HL-60 (cell line): ENCODE measurements around the gene HACL1.

Experiments used
- DNase-seq, 2 experiments: peaks; one replicate each; pipeline ENCODE4 v3.0.0-alpha.2; 2010 to 2020; ENCODE audit warnings: low read depth in 1 of 2, low spot score in 1 of 2
- H3K27ac ChIP-seq: fragments of 250-450 bp; sonication (Bioruptor Pico); replicated peaks from 2 replicates; pipeline ENCODE4 v1.5.1; 2020; ENCODE audit warnings: mild to moderate bottlenecking, moderate library complexity
- H3K27me3 ChIP-seq: fragments of 250-450 bp; sonication (Bioruptor Pico); 2 replicates; pipeline ENCODE4 v1.5.1; 2021; ENCODE audit warnings: mild to moderate bottlenecking, moderate library complexity; ENCODE audit not compliant: insufficient read depth, poor library complexity, severe bottlenecking
- H3K4me3 ChIP-seq: replicated peaks from 2 replicates; pipeline ENCODE4 v1.5.1; 2011; ENCODE audit warnings: mild to moderate bottlenecking, control low read depth, low read length; ENCODE audit not compliant: insufficient read depth
- GABPA ChIP-seq: IDR thresholded peaks from 2 replicates; pipeline ENCODE4 v1.6.1; 2012; ENCODE audit warnings: low read depth
- POLR2AphosphoS5 ChIP-seq: IDR thresholded peaks from 2 replicates; pipeline ENCODE4 v1.6.1; 2012; ENCODE audit warnings: low read depth
- SPI1 ChIP-seq: IDR thresholded peaks from 2 replicates; pipeline ENCODE4 v1.6.1; 2012; ENCODE audit warnings: low read depth, mild to moderate bottlenecking, borderline replicate concordance
- TF ChIP-seq, protein P1 (sequence below): IDR thresholded peaks from one replicate; pipeline ENCODE4 v1.5.1; 2011; ENCODE audit warnings: low read length, control low read depth, inconsistent platforms; ENCODE audit not compliant: insufficient read depth
- TF ChIP-seq, protein P2 (sequence below): IDR thresholded peaks from 2 replicates; pipeline ENCODE4 v1.6.1; 2012; ENCODE audit warnings: low read depth; ENCODE audit not compliant: insufficient replicate concordance

Gene HACL1

GRCh38 chr3:15541371-15541770 is 60.0 kb downstream of the HACL1 start:
- no peak for DNase-seq
- H3K27ac ChIP-seq = no peak overlapping the region

DNA sequence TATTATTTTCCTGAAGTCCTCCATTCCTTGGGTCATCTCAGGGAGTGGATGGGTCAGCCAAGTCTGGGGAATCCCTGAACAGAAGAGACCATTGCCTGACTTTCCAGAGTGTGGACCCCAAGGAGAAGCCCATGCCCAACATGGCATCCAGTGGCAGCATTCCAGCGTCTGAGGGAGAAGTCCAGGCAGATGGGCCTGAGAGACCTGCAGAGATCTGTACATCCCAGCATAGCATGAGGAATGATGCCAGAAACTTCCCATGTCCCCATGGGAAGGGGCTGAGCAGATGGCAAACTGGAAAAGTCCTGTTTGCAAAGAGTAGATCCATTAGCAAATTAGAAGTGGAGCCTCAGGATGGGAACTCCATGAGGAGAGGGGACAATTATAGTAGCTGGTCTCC is 62.3 kb downstream of the HACL1 start:
- Histone ChIP-seq H3K4me3 (no peak overlapping the region), H3K27ac (no peak overlapping the region), H3K27me3 (no peaks in the 10 kb centered on the region)
- DNase-seq = no peak
- TF ChIP-seq, protein P1, sequence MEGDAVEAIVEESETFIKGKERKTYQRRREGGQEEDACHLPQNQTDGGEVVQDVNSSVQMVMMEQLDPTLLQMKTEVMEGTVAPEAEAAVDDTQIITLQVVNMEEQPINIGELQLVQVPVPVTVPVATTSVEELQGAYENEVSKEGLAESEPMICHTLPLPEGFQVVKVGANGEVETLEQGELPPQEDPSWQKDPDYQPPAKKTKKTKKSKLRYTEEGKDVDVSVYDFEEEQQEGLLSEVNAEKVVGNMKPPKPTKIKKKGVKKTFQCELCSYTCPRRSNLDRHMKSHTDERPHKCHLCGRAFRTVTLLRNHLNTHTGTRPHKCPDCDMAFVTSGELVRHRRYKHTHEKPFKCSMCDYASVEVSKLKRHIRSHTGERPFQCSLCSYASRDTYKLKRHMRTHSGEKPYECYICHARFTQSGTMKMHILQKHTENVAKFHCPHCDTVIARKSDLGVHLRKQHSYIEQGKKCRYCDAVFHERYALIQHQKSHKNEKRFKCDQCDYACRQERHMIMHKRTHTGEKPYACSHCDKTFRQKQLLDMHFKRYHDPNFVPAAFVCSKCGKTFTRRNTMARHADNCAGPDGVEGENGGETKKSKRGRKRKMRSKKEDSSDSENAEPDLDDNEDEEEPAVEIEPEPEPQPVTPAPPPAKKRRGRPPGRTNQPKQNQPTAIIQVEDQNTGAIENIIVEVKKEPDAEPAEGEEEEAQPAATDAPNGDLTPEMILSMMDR = no peak
- TF ChIP-seq GABPA = no peak
- no peak for TF ChIP-seq SPI1
- TF ChIP-seq POLR2AphosphoS5 = no peak
- TF ChIP-seq, protein P2, sequence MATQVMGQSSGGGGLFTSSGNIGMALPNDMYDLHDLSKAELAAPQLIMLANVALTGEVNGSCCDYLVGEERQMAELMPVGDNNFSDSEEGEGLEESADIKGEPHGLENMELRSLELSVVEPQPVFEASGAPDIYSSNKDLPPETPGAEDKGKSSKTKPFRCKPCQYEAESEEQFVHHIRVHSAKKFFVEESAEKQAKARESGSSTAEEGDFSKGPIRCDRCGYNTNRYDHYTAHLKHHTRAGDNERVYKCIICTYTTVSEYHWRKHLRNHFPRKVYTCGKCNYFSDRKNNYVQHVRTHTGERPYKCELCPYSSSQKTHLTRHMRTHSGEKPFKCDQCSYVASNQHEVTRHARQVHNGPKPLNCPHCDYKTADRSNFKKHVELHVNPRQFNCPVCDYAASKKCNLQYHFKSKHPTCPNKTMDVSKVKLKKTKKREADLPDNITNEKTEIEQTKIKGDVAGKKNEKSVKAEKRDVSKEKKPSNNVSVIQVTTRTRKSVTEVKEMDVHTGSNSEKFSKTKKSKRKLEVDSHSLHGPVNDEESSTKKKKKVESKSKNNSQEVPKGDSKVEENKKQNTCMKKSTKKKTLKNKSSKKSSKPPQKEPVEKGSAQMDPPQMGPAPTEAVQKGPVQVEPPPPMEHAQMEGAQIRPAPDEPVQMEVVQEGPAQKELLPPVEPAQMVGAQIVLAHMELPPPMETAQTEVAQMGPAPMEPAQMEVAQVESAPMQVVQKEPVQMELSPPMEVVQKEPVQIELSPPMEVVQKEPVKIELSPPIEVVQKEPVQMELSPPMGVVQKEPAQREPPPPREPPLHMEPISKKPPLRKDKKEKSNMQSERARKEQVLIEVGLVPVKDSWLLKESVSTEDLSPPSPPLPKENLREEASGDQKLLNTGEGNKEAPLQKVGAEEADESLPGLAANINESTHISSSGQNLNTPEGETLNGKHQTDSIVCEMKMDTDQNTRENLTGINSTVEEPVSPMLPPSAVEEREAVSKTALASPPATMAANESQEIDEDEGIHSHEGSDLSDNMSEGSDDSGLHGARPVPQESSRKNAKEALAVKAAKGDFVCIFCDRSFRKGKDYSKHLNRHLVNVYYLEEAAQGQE = no peak

More at GRCh38 chr3:15541371-15541770, 60.0 kb downstream of the HACL1 start:
- Histone ChIP-seq H3K4me3 (no peak overlapping the region), H3K27me3 (no peaks in the 10 kb centered on the region)
- TF ChIP-seq, protein P1 = no peak
- TF ChIP-seq SPI1 (no peak), GABPA (no peak), POLR2AphosphoS5 (no peak)
- TF ChIP-seq, protein P2 = no peak

DNA sequence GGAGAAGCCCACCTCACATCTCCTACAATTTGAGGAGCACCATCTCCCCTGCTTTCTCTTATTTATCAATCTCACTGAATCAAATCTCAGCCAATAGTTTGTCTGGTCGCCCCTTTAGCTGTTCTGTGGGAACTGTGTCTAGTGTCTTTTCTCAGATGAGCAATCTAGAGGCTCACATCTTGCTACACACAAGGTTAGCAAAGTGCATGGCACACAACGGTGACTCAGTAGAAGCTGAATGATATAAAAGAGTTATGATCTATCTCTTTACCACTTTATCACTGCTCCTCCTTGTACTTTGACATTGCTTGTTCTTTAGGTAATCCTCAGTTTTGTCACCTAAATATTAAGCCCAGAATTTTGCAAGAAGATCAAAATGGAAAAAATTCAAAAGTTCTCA is 63.0 kb downstream of the HACL1 start:
- no peak overlapping the region for H3K27ac ChIP-seq
- DNase-seq = no peak
- H3K4me3 ChIP-seq = no peak overlapping the region
- H3K27me3 ChIP-seq = no peaks in the 10 kb centered on the region
- TF ChIP-seq, protein P2 = no peak
- TF ChIP-seq, protein P1 = no peak
- TF ChIP-seq POLR2AphosphoS5 (no peak), SPI1 (no peak), GABPA (no peak)
